ENCODE results near the gene CDC42BPB. TPM values are rescaled to one million over a fixed set of nuclear protein-coding genes. Genes with fewer than 3 reads are reported as not detected.
A peak's percentile ranks its signal among the peaks of the same experiment; 100 is the strongest.

The CDC42BPB gene, protein sequence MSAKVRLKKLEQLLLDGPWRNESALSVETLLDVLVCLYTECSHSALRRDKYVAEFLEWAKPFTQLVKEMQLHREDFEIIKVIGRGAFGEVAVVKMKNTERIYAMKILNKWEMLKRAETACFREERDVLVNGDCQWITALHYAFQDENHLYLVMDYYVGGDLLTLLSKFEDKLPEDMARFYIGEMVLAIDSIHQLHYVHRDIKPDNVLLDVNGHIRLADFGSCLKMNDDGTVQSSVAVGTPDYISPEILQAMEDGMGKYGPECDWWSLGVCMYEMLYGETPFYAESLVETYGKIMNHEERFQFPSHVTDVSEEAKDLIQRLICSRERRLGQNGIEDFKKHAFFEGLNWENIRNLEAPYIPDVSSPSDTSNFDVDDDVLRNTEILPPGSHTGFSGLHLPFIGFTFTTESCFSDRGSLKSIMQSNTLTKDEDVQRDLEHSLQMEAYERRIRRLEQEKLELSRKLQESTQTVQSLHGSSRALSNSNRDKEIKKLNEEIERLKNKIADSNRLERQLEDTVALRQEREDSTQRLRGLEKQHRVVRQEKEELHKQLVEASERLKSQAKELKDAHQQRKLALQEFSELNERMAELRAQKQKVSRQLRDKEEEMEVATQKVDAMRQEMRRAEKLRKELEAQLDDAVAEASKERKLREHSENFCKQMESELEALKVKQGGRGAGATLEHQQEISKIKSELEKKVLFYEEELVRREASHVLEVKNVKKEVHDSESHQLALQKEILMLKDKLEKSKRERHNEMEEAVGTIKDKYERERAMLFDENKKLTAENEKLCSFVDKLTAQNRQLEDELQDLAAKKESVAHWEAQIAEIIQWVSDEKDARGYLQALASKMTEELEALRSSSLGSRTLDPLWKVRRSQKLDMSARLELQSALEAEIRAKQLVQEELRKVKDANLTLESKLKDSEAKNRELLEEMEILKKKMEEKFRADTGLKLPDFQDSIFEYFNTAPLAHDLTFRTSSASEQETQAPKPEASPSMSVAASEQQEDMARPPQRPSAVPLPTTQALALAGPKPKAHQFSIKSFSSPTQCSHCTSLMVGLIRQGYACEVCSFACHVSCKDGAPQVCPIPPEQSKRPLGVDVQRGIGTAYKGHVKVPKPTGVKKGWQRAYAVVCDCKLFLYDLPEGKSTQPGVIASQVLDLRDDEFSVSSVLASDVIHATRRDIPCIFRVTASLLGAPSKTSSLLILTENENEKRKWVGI (N-terminal part only)
- 100 to 1,000 TPM in 1 of 3 donors, 10 to 100 TPM in 2; 64.0 to 110 (median 98.0) TPM for total RNA-seq

DNA sequence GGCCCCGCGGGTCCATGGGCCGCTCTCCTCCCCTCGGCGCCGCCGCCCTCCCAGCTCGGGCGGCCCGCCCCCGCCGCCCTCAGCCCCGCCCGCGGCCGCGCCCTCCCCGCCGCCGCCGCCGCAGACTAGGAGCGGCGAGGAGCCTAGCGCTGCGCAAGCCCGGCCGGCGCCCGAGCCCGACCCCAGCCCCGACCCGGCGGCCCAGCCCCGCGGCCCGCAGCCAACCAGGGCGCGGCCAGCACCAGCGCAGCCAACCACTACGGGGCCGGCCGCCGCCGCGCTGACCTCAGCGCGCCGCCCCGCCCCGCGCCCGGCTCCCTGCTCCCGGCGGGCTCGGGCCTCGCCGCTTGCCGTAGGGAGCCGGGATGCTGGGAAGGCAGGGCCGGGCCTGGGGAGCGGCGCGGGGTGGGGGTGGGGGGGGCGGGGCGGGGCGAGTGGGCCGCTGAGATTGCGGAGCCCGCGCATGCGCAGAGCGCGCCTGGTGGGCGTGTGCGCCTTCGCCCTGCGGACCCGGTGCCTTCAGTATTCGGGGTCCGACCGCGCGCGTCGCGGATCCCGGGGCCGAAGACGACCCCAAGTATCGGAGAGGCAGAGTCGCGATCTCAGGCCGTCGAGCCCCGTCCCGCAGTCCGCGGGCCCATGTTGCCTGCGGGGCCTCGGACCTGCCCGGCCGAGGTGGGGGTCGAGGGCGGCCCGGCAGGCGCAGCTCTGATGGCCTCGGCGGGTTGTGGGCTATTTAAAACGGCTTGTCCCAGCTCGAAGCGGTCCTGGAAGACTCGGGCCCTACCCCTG is at the start of gene CDC42BPB:
CDC42BPB (minus strand) TSS at position 178 of the 792 bp plus-strand sequence. CDS start 376 bp downstream, outside the sequence.
- H3K27me3 ChIP-seq: no peaks in the 10 kb centered on the region
- intact Hi-C loops (cut with DNase I; ENCODE audit: low total_unique reads): no loop called here
- TF ChIP-seq POLR2AphosphoS5 (IDR thresholded peaks at IDR 0.05) (peak; percentile 35 to 62 (median 56)), POLR2A (IDR thresholded peaks at IDR 0.05) (no peak)
- peak within 1 kb of the TSS; percentile 96 to 99 (median 98) for H3K4me3 ChIP-seq
- peak within 1 kb of the TSS; percentile 83 to 97 for H3K27ac ChIP-seq
- H3K36me3 ChIP-seq: no peaks in the 10 kb centered on the region
- H3K4me1 ChIP-seq: peaks cover 0 to 8% of the 10 kb centered on the region in 2 donors
- H3K9me3 ChIP-seq: no peaks in the 10 kb centered on the region
- peak; percentile 81 to 82 for DNase-seq (ENCODE audit: low spot score in 2 of 2)

DNA sequence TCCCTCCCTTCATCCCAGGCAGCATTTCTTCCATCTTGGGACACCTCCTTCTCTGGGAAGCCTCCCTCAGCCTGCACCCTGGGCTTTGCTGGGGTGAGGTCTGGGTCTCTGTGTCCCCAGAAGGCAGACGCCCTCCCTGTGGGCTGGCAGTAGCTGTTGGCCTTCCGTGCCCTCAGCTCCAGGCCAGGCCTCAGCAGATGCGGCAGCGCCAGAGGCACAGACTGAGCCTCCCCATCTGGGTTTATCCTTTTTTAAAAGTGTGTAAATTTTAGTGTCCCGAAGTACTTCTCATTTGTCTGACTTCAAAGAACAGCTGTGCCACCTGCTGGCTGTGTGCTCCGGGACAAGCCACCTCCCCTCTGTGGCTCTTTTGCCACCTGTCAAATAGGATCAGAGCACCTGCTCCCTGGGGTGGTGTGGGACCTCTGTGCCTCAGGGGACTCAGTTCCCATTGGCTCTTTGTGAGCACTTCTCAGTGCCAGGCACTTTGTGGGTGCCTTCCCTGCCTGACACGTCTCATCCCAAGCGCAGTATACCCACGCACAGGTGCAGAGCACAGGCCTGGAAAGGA is 48.3 kb upstream of the CDC42BPB start:
- no peak overlapping the region for H3K4me3 ChIP-seq
- intact Hi-C loops (cut with DNase I; ENCODE audit: low total_unique reads): loop anchor here (10.0 kb wide), 1 partner anchor 189 kb away; no protein-coding TSS in a partner anchor
- H3K9me3 ChIP-seq: no peaks in the 10 kb centered on the region
- H3K4me1 ChIP-seq: peaks cover 8% of the 10 kb centered on the region in 2 donors
- H3K27me3 ChIP-seq: peaks cover 15 to 33% of the 10 kb centered on the region in 2 donors
- no peak for DNase-seq (ENCODE audit: low spot score in 2 of 2)
- TF ChIP-seq, protein P1, sequence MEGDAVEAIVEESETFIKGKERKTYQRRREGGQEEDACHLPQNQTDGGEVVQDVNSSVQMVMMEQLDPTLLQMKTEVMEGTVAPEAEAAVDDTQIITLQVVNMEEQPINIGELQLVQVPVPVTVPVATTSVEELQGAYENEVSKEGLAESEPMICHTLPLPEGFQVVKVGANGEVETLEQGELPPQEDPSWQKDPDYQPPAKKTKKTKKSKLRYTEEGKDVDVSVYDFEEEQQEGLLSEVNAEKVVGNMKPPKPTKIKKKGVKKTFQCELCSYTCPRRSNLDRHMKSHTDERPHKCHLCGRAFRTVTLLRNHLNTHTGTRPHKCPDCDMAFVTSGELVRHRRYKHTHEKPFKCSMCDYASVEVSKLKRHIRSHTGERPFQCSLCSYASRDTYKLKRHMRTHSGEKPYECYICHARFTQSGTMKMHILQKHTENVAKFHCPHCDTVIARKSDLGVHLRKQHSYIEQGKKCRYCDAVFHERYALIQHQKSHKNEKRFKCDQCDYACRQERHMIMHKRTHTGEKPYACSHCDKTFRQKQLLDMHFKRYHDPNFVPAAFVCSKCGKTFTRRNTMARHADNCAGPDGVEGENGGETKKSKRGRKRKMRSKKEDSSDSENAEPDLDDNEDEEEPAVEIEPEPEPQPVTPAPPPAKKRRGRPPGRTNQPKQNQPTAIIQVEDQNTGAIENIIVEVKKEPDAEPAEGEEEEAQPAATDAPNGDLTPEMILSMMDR (IDR thresholded peaks at IDR 0.05): no peak
- no peak for TF ChIP-seq POLR2A (IDR thresholded peaks at IDR 0.05)
- no peak for TF ChIP-seq POLR2AphosphoS5 (IDR thresholded peaks at IDR 0.05)
- H3K27ac ChIP-seq: no peak overlapping the region
- no peaks in the 10 kb centered on the region for H3K36me3 ChIP-seq

DNA sequence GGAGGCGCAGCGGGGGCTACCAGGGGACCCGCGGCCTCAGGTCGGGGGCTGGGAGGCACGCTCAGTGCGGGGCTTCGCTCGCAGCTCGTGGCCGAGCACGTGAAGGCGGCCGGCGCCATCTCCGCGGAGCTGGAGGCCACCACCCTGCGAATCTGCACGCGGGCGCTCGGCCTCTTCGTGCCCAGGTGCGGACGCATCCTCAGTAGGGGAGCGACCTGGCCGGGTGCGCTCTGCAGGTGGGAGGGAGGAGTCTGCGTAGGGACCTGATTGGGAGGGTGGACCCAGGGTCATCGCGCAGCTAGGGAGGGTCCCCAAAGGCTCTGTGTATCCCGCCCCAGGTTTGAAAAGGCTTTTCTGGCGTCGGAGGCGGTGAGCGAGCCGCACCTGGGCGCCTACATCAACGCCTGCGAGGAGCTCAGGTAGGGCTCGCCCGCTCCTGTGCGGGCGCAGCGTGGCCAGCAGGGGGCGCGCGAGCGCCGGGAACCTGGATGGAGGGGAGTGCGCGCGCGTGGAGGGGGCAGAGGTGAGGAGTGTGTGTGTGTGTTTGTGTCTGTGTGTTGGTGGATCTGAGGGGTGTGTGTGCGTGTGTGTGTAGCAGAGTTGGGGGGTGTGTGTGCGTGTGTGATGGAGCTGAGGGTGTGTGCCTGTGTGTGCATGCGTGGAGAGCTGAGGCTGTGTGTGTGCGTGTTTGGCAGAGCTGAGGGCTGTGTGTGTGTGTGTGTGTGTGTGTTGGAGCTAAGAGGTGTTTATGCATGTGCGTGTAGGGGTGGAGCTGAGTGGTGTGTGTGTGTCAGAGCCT is 47.5 kb upstream of the CDC42BPB start:
- Histone ChIP-seq H3K4me3 (peak overlapping the region in 2 of 3 donors; percentile 19 to 55), H3K4me1 (peaks cover 4 to 6% of the 10 kb centered on the region in 2 donors), H3K9me3 (no peaks in the 10 kb centered on the region), H3K27me3 (peaks cover 15 to 33% of the 10 kb centered on the region in 2 donors), H3K27ac (no peak overlapping the region), H3K36me3 (no peaks in the 10 kb centered on the region)
- peak in 1 of 2 donors; percentile 71 for DNase-seq (ENCODE audit: low spot score in 2 of 2)
- TF ChIP-seq, protein P1 (IDR thresholded peaks at IDR 0.05): peak; percentile 94 to 99 (median 98)
- no peak for TF ChIP-seq POLR2A (IDR thresholded peaks at IDR 0.05)
- intact Hi-C loops (cut with DNase I; ENCODE audit: low total_unique reads): loop anchor here (10.0 kb wide), 1 partner anchor 190 kb away; no protein-coding TSS in a partner anchor

DNA sequence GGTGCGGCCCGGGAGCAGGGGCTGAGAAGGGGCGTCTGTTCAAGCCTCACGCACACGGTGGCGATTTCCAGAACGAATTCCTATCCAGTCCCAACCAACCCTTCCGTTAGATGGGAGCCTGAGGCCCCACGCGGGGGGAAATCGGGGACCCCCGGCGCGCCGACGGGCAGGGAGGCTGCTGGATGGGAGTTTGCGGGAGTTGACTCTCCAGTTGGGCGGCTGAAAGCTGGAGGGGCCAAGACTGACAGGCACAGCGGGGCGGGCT is 47.0 kb upstream of the CDC42BPB start:
- no peak for DNase-seq (ENCODE audit: low spot score in 2 of 2)
- TF ChIP-seq POLR2A (IDR thresholded peaks at IDR 0.05) (no peak), POLR2AphosphoS5 (IDR thresholded peaks at IDR 0.05) (no peak)
- TF ChIP-seq, protein P1 (IDR thresholded peaks at IDR 0.05): no peak
- peaks cover 4 to 6% of the 10 kb centered on the region in 2 donors for H3K4me1 ChIP-seq
- peak overlapping the region in 2 of 3 donors; percentile 19 to 55 for H3K4me3 ChIP-seq
- intact Hi-C loops (cut with DNase I; ENCODE audit: low total_unique reads): loop anchor here (10.0 kb wide), 1 partner anchor 190 kb away; no protein-coding TSS in a partner anchor
- H3K27ac ChIP-seq: no peak overlapping the region
- H3K9me3 ChIP-seq: no peaks in the 10 kb centered on the region
- H3K27me3 ChIP-seq: peaks cover 15 to 33% of the 10 kb centered on the region in 2 donors
- H3K36me3 ChIP-seq: no peaks in the 10 kb centered on the region

All from breast epithelium (tissue), 4 donors.